Tibial nerve (tissue), 4 donors: ENCODE results near the gene CITED1.

Experiments
- CTCF ChIP-seq, 5 experiments: fragments of 200-600 bp in 3 of 5; fragments of 450-650 bp in 2 of 5; sonication (generic) in 3 of 5; IDR thresholded peaks; one replicate each; pipeline ENCODE4 v1.5.1; 2016 to 2019; ENCODE audit warnings: antibody characterized with exemption in 5 of 5, mild to moderate bottlenecking in 3 of 5, moderate library complexity in 2 of 5
- EP300 ChIP-seq, 2 donors: sonication (generic); formaldehyde crosslinking; IDR thresholded peaks; one replicate each; pipeline ENCODE4 v1.6.1; 2017; ENCODE audit warnings: antibody characterized with exemption in 2 of 2, mild to moderate bottlenecking in 1 of 2
- POLR2A ChIP-seq, 2 donors: fragments of 450-650 bp; IDR thresholded peaks; one replicate each; pipeline ENCODE4 v1.6.1; 2017; ENCODE audit warnings: antibody characterized with exemption in 2 of 2, mild to moderate bottlenecking in 2 of 2, moderate library complexity in 2 of 2

DNA sequence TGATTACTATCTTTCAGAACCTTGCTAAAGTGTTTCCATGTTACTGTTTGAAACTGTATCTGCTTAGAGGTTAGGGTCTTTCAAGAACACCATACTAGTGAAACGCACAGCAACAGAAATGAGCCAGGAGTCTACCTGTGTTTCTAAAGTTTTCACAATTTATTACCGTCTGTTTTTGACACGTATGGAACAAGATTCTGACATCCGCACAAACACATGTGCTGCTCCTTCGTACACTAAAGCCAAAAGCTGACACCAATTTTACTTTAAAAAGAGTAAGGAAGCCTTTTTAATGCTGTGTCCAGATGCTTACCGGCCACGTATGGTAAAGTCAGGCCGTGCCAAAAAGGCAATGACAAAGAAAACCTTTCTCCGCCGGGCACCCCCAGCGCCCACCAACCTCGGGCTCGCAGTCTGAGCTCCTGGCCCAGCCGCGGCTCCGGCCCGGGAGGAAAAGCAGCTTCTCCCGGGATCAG is 29.2 kb downstream of the CITED1 start:
- TF ChIP-seq POLR2A (IDR thresholded peaks at IDR 0.05): no peak
- TF ChIP-seq CTCF (IDR thresholded peaks at IDR 0.05): no peak
- no peak for TF ChIP-seq EP300 (IDR thresholded peaks at IDR 0.05)
